Non-pigmented ciliary epithelial cell (primary cell): ENCODE data around the gene FAM24B.
"Not testable (repeated sequence)": the region's sequence is repeated elsewhere in the genome, so short reads cannot be mapped to it uniquely, and the experiment has no call there.

ENCODE experiments used
- DNase-seq: peaks from one replicate; pipeline ENCODE4 v3.0.0-alpha.2; 2010; ENCODE audit warnings: low read depth

Gene FAM24B

GRCh38 chr10:122879339-122880273 is at the start of gene FAM24B:
Gene FAM24B (minus strand): TSS chr10:122879581. CDS start chr10:122850515, 29,066 bp downstream.
- DNase-seq: peak; percentile 95

- no peak for DNase-seq
Observed at GRCh38 chr10:122915700-122916099, 36.3 kb upstream of the FAM24B start.

- DNase-seq: no peak
Observed at GRCh38 chr10:122911889-122912484, 32.6 kb upstream of the FAM24B start.

- no peak for DNase-seq
Observed at GRCh38 chr10:122910310-122910709, 30.9 kb upstream of the FAM24B start, which contains the start of gene FAM24A. Gene FAM24A (plus strand): TSS chr10:122910610. CDS start chr10:122911635, 1,025 bp downstream.

- DNase-seq: not testable (repeated sequence)
Observed at GRCh38 chr10:122903861-122904260, 24.5 kb upstream of the FAM24B start.

GRCh38 chr10:122894261-122894944 is 15.0 kb upstream of the FAM24B start:
- no peak for DNase-seq

GRCh38 chr10:122884166-122884565 is 4.8 kb upstream of the FAM24B start:
- DNase-seq: no peak

GRCh38 chr10:122882766-122883165 is 3.4 kb upstream of the FAM24B start:
- DNase-seq: no peak

GRCh38 chr10:122878799-122879338 is 512 bp downstream of the FAM24B start:
- no peak for DNase-seq

GRCh38 chr10:122877264-122877663 is 2.1 kb downstream of the FAM24B start:
- DNase-seq: no peak

GRCh38 chr10:122876467-122876855 is 2.9 kb downstream of the FAM24B start:
- DNase-seq: no peak

GRCh38 chr10:122875843-122876466 is 3.4 kb downstream of the FAM24B start:
- no peak for DNase-seq

GRCh38 chr10:122871947-122872346 is 7.4 kb downstream of the FAM24B start:
- DNase-seq: not testable (repeated sequence)

- not testable (repeated sequence) for DNase-seq
Observed at GRCh38 chr10:122868768-122869167, 10.6 kb downstream of the FAM24B start.

- not testable (repeated sequence) for DNase-seq
Observed at GRCh38 chr10:122866757-122867482, 12.5 kb downstream of the FAM24B start.

- DNase-seq: no peak
Observed at GRCh38 chr10:122864901-122865300, 14.5 kb downstream of the FAM24B start.

GRCh38 chr10:122864194-122864592 is 15.2 kb downstream of the FAM24B start:
- no peak for DNase-seq

GRCh38 chr10:122863216-122864193 is 15.9 kb downstream of the FAM24B start:
- no peak for DNase-seq

GRCh38 chr10:122861711-122862161 is 17.6 kb downstream of the FAM24B start:
- peak; percentile 63 for DNase-seq

- DNase-seq: no peak
Observed at GRCh38 chr10:122859527-122859926, 19.9 kb downstream of the FAM24B start.
